Ovary (tissue), 3 donors: ENCODE results near the gene ST8SIA6.

Source experiments
- CTCF ChIP-seq, 3 donors: fragments of 450-650 bp in 2 of 3; fragments of 200-600 bp in 1 of 3; IDR thresholded peaks; one replicate each; pipeline versions ENCODE4 v1.5.1 to v1.8.0; 2016 to 2022; ENCODE audit warnings: antibody characterized with exemption in 3 of 3, mild to moderate bottlenecking in 1 of 3
- EP300 ChIP-seq: sonication (generic); formaldehyde crosslinking; IDR thresholded peaks from one replicate; pipeline ENCODE4 v1.6.1; 2017; ENCODE audit warnings: antibody characterized with exemption
- POLR2A ChIP-seq: fragments of 450-650 bp; IDR thresholded peaks from one replicate; pipeline ENCODE4 v1.6.1; 2017; ENCODE audit warnings: antibody characterized with exemption, mild to moderate bottlenecking, moderate library complexity
- donor health status: DM: no; HTN: no; CAD: no.

GRCh38 chr10:17348011-17348500 lies 106.3 kb downstream of the ST8SIA6 start:
- TF ChIP-seq CTCF (IDR thresholded peaks at IDR 0.05) = no peak
- TF ChIP-seq POLR2A = no peak
- TF ChIP-seq EP300 = no peak
